HAP-1 (cell line): ENCODE measurements around the gene PDE4B.
"Not testable (repeated sequence)": the region's sequence is repeated elsewhere in the genome, so short reads cannot be mapped to it uniquely, and the experiment has no call there.

ENCODE experiments used
- DNase-seq, 2 experiments: peaks; one replicate each; pipeline ENCODE4 v3.0.0-alpha.2; 2016 to 2020; ENCODE audit warnings: low spot score in 2 of 2
- H3K27me3 ChIP-seq: fragments of 250-450 bp; sonication (Bioruptor Pico); 2 replicates; pipeline ENCODE4 v1.5.1; 2020; ENCODE audit warnings: low read depth, mild to moderate bottlenecking, moderate library complexity
- H3K36me3 ChIP-seq: fragments of 250-450 bp; sonication (Bioruptor Pico); replicated peaks from 2 replicates; pipeline ENCODE4 v1.5.1; 2020; ENCODE audit warnings: mild to moderate bottlenecking
- H3K4me1 ChIP-seq: fragments of 250-450 bp; sonication (Bioruptor Pico); 2 replicates; pipeline ENCODE4 v1.5.1; 2020; ENCODE audit warnings: mild to moderate bottlenecking
- H3K4me3 ChIP-seq: fragments of 250-450 bp; sonication (Bioruptor Pico); 2 replicates; pipeline ENCODE4 v1.5.1; 2020; ENCODE audit warnings: mild to moderate bottlenecking, moderate library complexity
- H3K9me3 ChIP-seq: fragments of 250-450 bp; sonication (Bioruptor Pico); 2 replicates; pipeline ENCODE4 v1.5.1; 2020; ENCODE audit warnings: mild to moderate bottlenecking, moderate library complexity
- in situ Hi-C: fragments of 300-500 bp; cut with MboI; formaldehyde crosslinking; loops from 3 replicates; pipeline ENCODE4 v1.14.3; 2020; ENCODE audit warnings: low sequenced_read_pairs, inconsistent platforms, mixed read lengths

PDE4B gene

GRCh38 chr1:65986146-65986545 lies 193.5 kb downstream of the PDE4B start:
- H3K4me1 ChIP-seq = no peaks in the 10 kb centered on the region
- no peaks in the 10 kb centered on the region for H3K27me3 ChIP-seq
- no peaks in the 10 kb centered on the region for H3K36me3 ChIP-seq
- no peak overlapping the region for H3K4me3 ChIP-seq
- DNase-seq = no peak
- in situ Hi-C loops = no loop called here
- no peaks in the 10 kb centered on the region for H3K9me3 ChIP-seq

- DNase-seq = no peak
- Histone ChIP-seq H3K4me3 (no peak overlapping the region), H3K27me3 (no peaks in the 10 kb centered on the region), H3K9me3 (no peaks in the 10 kb centered on the region), H3K4me1 (no peaks in the 10 kb centered on the region), H3K36me3 (no peaks in the 10 kb centered on the region)
- in situ Hi-C loops = no loop called here
Observed at GRCh38 chr1:65990161-65990560, 197.5 kb downstream of the PDE4B start.

- in situ Hi-C loops = no loop called here
Observed at GRCh38 chr1:65991694-65992093, 199.0 kb downstream of the PDE4B start.

GRCh38 chr1:65992165-65992821 lies 199.6 kb downstream of the PDE4B start:
- in situ Hi-C loops = no loop called here
- H3K36me3 ChIP-seq = no peaks in the 10 kb centered on the region
- H3K27me3 ChIP-seq = no peaks in the 10 kb centered on the region
- DNase-seq = no peak
- H3K9me3 ChIP-seq = no peaks in the 10 kb centered on the region
- no peaks in the 10 kb centered on the region for H3K4me1 ChIP-seq
- H3K4me3 ChIP-seq = no peak overlapping the region

More at GRCh38 chr1:65991694-65992093, 199.0 kb downstream of the PDE4B start:
- no peaks in the 10 kb centered on the region for H3K36me3 ChIP-seq
- H3K9me3 ChIP-seq = no peaks in the 10 kb centered on the region
- no peak overlapping the region for H3K4me3 ChIP-seq
- DNase-seq = no peak
- H3K27me3 ChIP-seq = no peaks in the 10 kb centered on the region
- no peaks in the 10 kb centered on the region for H3K4me1 ChIP-seq

GRCh38 chr1:65992831-65993271 lies 200.2 kb downstream of the PDE4B start:
- Histone ChIP-seq H3K4me1 (no peaks in the 10 kb centered on the region), H3K36me3 (no peaks in the 10 kb centered on the region), H3K4me3 (no peak overlapping the region), H3K27me3 (no peaks in the 10 kb centered on the region), H3K9me3 (no peaks in the 10 kb centered on the region)
- in situ Hi-C loops = no loop called here
- no peak for DNase-seq

GRCh38 chr1:65994223-65994622 lies 201.5 kb downstream of the PDE4B start:
- in situ Hi-C loops = no loop called here
- H3K27me3 ChIP-seq = no peaks in the 10 kb centered on the region
- DNase-seq = no peak
- H3K36me3 ChIP-seq = no peaks in the 10 kb centered on the region
- H3K4me1 ChIP-seq = no peaks in the 10 kb centered on the region
- H3K4me3 ChIP-seq = no peak overlapping the region
- H3K9me3 ChIP-seq = no peaks in the 10 kb centered on the region

- no peaks in the 10 kb centered on the region for H3K9me3 ChIP-seq
- no peak overlapping the region for H3K4me3 ChIP-seq
- no peak for DNase-seq
- H3K4me1 ChIP-seq = no peaks in the 10 kb centered on the region
- H3K27me3 ChIP-seq = no peaks in the 10 kb centered on the region
- H3K36me3 ChIP-seq = no peaks in the 10 kb centered on the region
- in situ Hi-C loops = no loop called here
Observed at GRCh38 chr1:65995336-65995735, 202.6 kb downstream of the PDE4B start.

GRCh38 chr1:65995928-65996327 lies 203.2 kb downstream of the PDE4B start:
- in situ Hi-C loops = no loop called here
- no peaks in the 10 kb centered on the region for H3K4me1 ChIP-seq
- H3K9me3 ChIP-seq = no peaks in the 10 kb centered on the region
- no peaks in the 10 kb centered on the region for H3K27me3 ChIP-seq
- no peak for DNase-seq
- no peak overlapping the region for H3K4me3 ChIP-seq
- H3K36me3 ChIP-seq = no peaks in the 10 kb centered on the region

GRCh38 chr1:65997693-65998092 lies 205.0 kb downstream of the PDE4B start:
- Histone ChIP-seq H3K4me3 (no peak overlapping the region), H3K9me3 (no peaks in the 10 kb centered on the region), H3K4me1 (no peaks in the 10 kb centered on the region), H3K36me3 (no peaks in the 10 kb centered on the region), H3K27me3 (no peaks in the 10 kb centered on the region)
- in situ Hi-C loops = no loop called here
- no peak for DNase-seq

- in situ Hi-C loops = no loop called here
- no peak for DNase-seq
- Histone ChIP-seq H3K4me3 (no peak overlapping the region), H3K4me1 (no peaks in the 10 kb centered on the region), H3K9me3 (no peaks in the 10 kb centered on the region), H3K36me3 (no peaks in the 10 kb centered on the region), H3K27me3 (no peaks in the 10 kb centered on the region)
Observed at GRCh38 chr1:65998763-65999583, 206.3 kb downstream of the PDE4B start.

- in situ Hi-C loops = no loop called here
- Histone ChIP-seq H3K9me3 (no peaks in the 10 kb centered on the region), H3K36me3 (no peaks in the 10 kb centered on the region), H3K27me3 (no peaks in the 10 kb centered on the region), H3K4me3 (no peak overlapping the region), H3K4me1 (no peaks in the 10 kb centered on the region)
- DNase-seq = no peak
Observed at GRCh38 chr1:66000033-66000637, 207.4 kb downstream of the PDE4B start.

GRCh38 chr1:66003690-66004089 lies 211.0 kb downstream of the PDE4B start:
- Histone ChIP-seq H3K27me3 (no peaks in the 10 kb centered on the region), H3K36me3 (no peaks in the 10 kb centered on the region), H3K4me3 (no peak overlapping the region), H3K9me3 (no peaks in the 10 kb centered on the region), H3K4me1 (no peaks in the 10 kb centered on the region)
- in situ Hi-C loops = no loop called here
- no peak for DNase-seq

GRCh38 chr1:66006534-66006933 lies 213.8 kb downstream of the PDE4B start:
- H3K4me1 ChIP-seq, H3K36me3 ChIP-seq, in situ Hi-C loops, H3K27me3 ChIP-seq, H3K9me3 ChIP-seq, H3K4me3 ChIP-seq, DNase-seq: not testable (repeated sequence)

GRCh38 chr1:66012106-66012784 lies 219.6 kb downstream of the PDE4B start:
- H3K27me3 ChIP-seq = no peaks in the 10 kb centered on the region
- no peaks in the 10 kb centered on the region for H3K4me1 ChIP-seq
- in situ Hi-C loops = no loop called here
- no peak for DNase-seq
- H3K9me3 ChIP-seq = no peaks in the 10 kb centered on the region
- H3K36me3 ChIP-seq = no peaks in the 10 kb centered on the region
- H3K4me3 ChIP-seq = no peak overlapping the region
